ENCODE data around the gene SMPX.

Gene SMPX

GRCh38 chrX:21738210-21738949 is 19.5 kb downstream of the SMPX start:
- Histone ChIP-seq H3K9me3 (replicated peaks in 1 of 2; ENCODE audit: control insufficient read depth in 2 of 2, insufficient read depth in 1 of 2, low read depth in 1 of 2, low read length in 2 of 2) (no peaks in the 10 kb centered on the region), H3K4me1 (ENCODE audit: control insufficient read depth in 2 of 2, insufficient read depth in 1 of 2, low read depth in 1 of 2, low read length in 2 of 2) (peaks cover 0 to 12% of the 10 kb centered on the region in 2 donors), H3K9ac (ENCODE audit: low read depth, low read length, poor library complexity) (no peak overlapping the region), H2AK5ac (ENCODE audit: low read depth, low read length) (no peak overlapping the region), H3K14ac (ENCODE audit: low read length) (no peak overlapping the region), H3K4ac (ENCODE audit: low read length) (no peak overlapping the region), H3K27ac (replicated peaks; ENCODE audit: low read length) (no peak overlapping the region), H3K27me3 (ENCODE audit: control insufficient read depth in 3 of 3, insufficient read depth in 3 of 3, low read depth in 1 of 3, low read length in 3 of 3) (no peaks in the 10 kb centered on the region), H2BK15ac (ENCODE audit: low read length) (no peak overlapping the region), H3K36me3 (replicated peaks in 1 of 2; ENCODE audit: control insufficient read depth in 2 of 2, insufficient read depth in 2 of 2, low read length in 2 of 2) (no peaks in the 10 kb centered on the region), H2BK120ac (ENCODE audit: low read depth, low read length) (no peak overlapping the region), H2BK5ac (ENCODE audit: low read length) (no peak overlapping the region), H3K23ac (ENCODE audit: low read depth, low read length, poor library complexity) (no peak overlapping the region), H2BK12ac (ENCODE audit: low read length) (no peak overlapping the region), H3K4me3 (ENCODE audit: low read length in 2 of 2) (no peak overlapping the region), H4K8ac (ENCODE audit: low read depth, low read length) (no peak overlapping the region), H3K79me1 (ENCODE audit: low read depth, low read length) (no peaks in the 10 kb centered on the region), H2AFZ (ENCODE audit: low read length) (peak overlapping the region; percentile 54), H3K4me2 (ENCODE audit: insufficient read depth, low read length, poor library complexity, severe bottlenecking) (no peak overlapping the region), H3K18ac (ENCODE audit: low read length) (no peak overlapping the region), H4K91ac (ENCODE audit: low read depth, low read length, poor library complexity) (no peak overlapping the region)
- peak; percentile 18 for DNase-seq (ENCODE audit: low spot score)
- no CpG with 5 or more reads among the region's 15 CpGs for WGBS, 2 donors (ENCODE audit: extremely low coverage in 2 of 2, insufficient read length in 2 of 2, insufficient replicate concordance in 1 of 2)

DNA sequence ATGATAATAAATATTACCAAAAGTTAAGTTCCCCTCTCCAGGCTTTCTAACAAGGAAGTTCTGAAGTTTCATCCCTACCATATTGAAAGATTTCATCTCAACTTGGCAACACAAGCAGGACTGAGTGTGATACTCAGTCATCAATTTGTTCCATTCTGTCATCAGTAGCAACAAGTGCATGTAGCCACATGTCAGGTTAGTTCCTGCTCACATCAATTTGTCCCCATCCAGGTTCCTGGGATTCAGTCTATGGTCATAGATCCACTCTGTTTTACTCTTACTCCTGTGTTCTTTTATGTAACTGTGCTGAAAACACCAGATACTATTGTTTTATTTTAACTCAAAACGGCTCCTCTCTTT is 22.2 kb downstream of the SMPX start:
- WGBS, 2 donors (ENCODE audit: extremely low coverage in 2 of 2, insufficient read length in 2 of 2, insufficient replicate concordance in 1 of 2), result no CpG with 5 or more reads among the region's 1 CpG
- no peak overlapping the region for H3K4ac ChIP-seq (ENCODE audit: low read length)
- no peaks in the 10 kb centered on the region for H3K27me3 ChIP-seq (ENCODE audit: control insufficient read depth in 3 of 3, insufficient read depth in 3 of 3, low read depth in 1 of 3, low read length in 3 of 3)
- no peak overlapping the region for H2AFZ ChIP-seq (ENCODE audit: low read length)
- H3K4me3 ChIP-seq (ENCODE audit: low read length in 2 of 2), result no peak overlapping the region
- H3K9me3 ChIP-seq (replicated peaks in 1 of 2; ENCODE audit: control insufficient read depth in 2 of 2, insufficient read depth in 1 of 2, low read depth in 1 of 2, low read length in 2 of 2), result no peaks in the 10 kb centered on the region
- H2BK5ac ChIP-seq (ENCODE audit: low read length), result no peak overlapping the region
- no peak overlapping the region for H3K27ac ChIP-seq (replicated peaks; ENCODE audit: low read length)
- H4K91ac ChIP-seq (ENCODE audit: low read depth, low read length, poor library complexity), result no peak overlapping the region
- H3K14ac ChIP-seq (ENCODE audit: low read length), result no peak overlapping the region
- DNase-seq (ENCODE audit: low spot score), result no peak
- no peak overlapping the region for H3K18ac ChIP-seq (ENCODE audit: low read length)
- H2BK120ac ChIP-seq (ENCODE audit: low read depth, low read length), result no peak overlapping the region
- no peak overlapping the region for H2AK5ac ChIP-seq (ENCODE audit: low read depth, low read length)
- H3K4me1 ChIP-seq (ENCODE audit: control insufficient read depth in 2 of 2, insufficient read depth in 1 of 2, low read depth in 1 of 2, low read length in 2 of 2), result peaks cover 0 to 10% of the 10 kb centered on the region in 2 donors
- H3K36me3 ChIP-seq (replicated peaks in 1 of 2; ENCODE audit: control insufficient read depth in 2 of 2, insufficient read depth in 2 of 2, low read length in 2 of 2), result no peaks in the 10 kb centered on the region
- H3K4me2 ChIP-seq (ENCODE audit: insufficient read depth, low read length, poor library complexity, severe bottlenecking), result no peak overlapping the region
- H4K8ac ChIP-seq (ENCODE audit: low read depth, low read length), result no peak overlapping the region
- H3K79me1 ChIP-seq (ENCODE audit: low read depth, low read length), result no peaks in the 10 kb centered on the region
- no peak overlapping the region for H2BK15ac ChIP-seq (ENCODE audit: low read length)
- H3K23ac ChIP-seq (ENCODE audit: low read depth, low read length, poor library complexity), result no peak overlapping the region
- no peak overlapping the region for H3K9ac ChIP-seq (ENCODE audit: low read depth, low read length, poor library complexity)
- H2BK12ac ChIP-seq (ENCODE audit: low read length), result no peak overlapping the region

DNA sequence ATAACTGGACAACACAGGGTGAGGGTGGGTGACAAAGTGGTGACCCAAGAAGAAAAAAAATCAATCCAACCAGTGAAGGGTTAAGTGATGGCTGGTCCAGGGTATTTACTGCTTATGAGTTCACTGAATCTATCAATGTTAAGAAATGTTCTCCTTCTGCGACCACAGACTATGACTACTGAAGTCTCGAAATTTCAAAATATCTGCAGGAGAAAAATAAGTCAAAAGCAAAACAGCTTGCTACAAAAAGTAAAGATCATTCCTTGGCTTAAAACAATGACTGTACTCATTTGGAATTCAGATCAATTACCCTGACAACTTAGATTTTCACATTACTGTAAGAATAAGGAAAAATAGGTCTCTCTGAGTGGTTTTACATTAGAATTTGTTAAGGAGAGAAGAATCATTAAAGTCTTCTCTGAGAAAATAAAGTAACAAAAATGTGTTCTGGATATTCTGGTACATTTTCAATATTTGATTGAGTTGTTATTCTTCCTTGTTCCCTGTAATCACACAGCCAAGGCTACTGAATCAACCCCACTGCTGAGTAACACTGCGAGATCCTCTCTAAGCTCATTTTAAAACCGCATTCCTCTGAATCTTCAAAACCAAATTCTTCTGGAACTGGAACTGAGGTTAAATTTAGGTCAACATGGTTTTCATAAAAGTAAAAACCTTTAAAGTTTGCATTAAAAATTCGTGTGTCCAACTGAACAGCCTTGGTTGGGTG is 22.7 kb downstream of the SMPX start:
- Histone ChIP-seq H2AK5ac (ENCODE audit: low read depth, low read length) (no peak overlapping the region), H4K91ac (ENCODE audit: low read depth, low read length, poor library complexity) (no peak overlapping the region), H2BK120ac (ENCODE audit: low read depth, low read length) (no peak overlapping the region), H3K4me1 (ENCODE audit: control insufficient read depth in 2 of 2, insufficient read depth in 1 of 2, low read depth in 1 of 2, low read length in 2 of 2) (peaks cover 0 to 4% of the 10 kb centered on the region in 2 donors), H3K4me3 (ENCODE audit: low read length in 2 of 2) (no peak overlapping the region), H3K36me3 (replicated peaks in 1 of 2; ENCODE audit: control insufficient read depth in 2 of 2, insufficient read depth in 2 of 2, low read length in 2 of 2) (no peaks in the 10 kb centered on the region), H2BK15ac (ENCODE audit: low read length) (no peak overlapping the region), H2BK12ac (ENCODE audit: low read length) (no peak overlapping the region), H3K4me2 (ENCODE audit: insufficient read depth, low read length, poor library complexity, severe bottlenecking) (no peak overlapping the region), H3K79me1 (ENCODE audit: low read depth, low read length) (no peaks in the 10 kb centered on the region), H3K18ac (ENCODE audit: low read length) (no peak overlapping the region), H4K8ac (ENCODE audit: low read depth, low read length) (no peak overlapping the region), H3K27me3 (ENCODE audit: control insufficient read depth in 3 of 3, insufficient read depth in 3 of 3, low read depth in 1 of 3, low read length in 3 of 3) (no peaks in the 10 kb centered on the region), H3K9ac (ENCODE audit: low read depth, low read length, poor library complexity) (no peak overlapping the region), H3K14ac (ENCODE audit: low read length) (no peak overlapping the region), H3K23ac (ENCODE audit: low read depth, low read length, poor library complexity) (no peak overlapping the region), H3K27ac (replicated peaks; ENCODE audit: low read length) (no peak overlapping the region), H2BK5ac (ENCODE audit: low read length) (no peak overlapping the region), H3K4ac (ENCODE audit: low read length) (no peak overlapping the region), H3K9me3 (replicated peaks in 1 of 2; ENCODE audit: control insufficient read depth in 2 of 2, insufficient read depth in 1 of 2, low read depth in 1 of 2, low read length in 2 of 2) (no peaks in the 10 kb centered on the region), H2AFZ (ENCODE audit: low read length) (no peak overlapping the region)
- DNase-seq (ENCODE audit: low spot score), result no peak
- WGBS, 2 donors (ENCODE audit: extremely low coverage in 2 of 2, insufficient read length in 2 of 2, insufficient replicate concordance in 1 of 2), result no CpG with 5 or more reads among the region's 5 CpGs

- Histone ChIP-seq H3K4me2 (ENCODE audit: insufficient read depth, low read length, poor library complexity, severe bottlenecking) (no peak overlapping the region), H2BK15ac (ENCODE audit: low read length) (no peak overlapping the region), H3K4ac (ENCODE audit: low read length) (no peak overlapping the region), H3K9me3 (replicated peaks in 1 of 2; ENCODE audit: control insufficient read depth in 2 of 2, insufficient read depth in 1 of 2, low read depth in 1 of 2, low read length in 2 of 2) (no peaks in the 10 kb centered on the region), H3K27me3 (ENCODE audit: control insufficient read depth in 3 of 3, insufficient read depth in 3 of 3, low read depth in 1 of 3, low read length in 3 of 3) (no peaks in the 10 kb centered on the region), H3K23ac (ENCODE audit: low read depth, low read length, poor library complexity) (no peak overlapping the region), H3K9ac (ENCODE audit: low read depth, low read length, poor library complexity) (no peak overlapping the region), H3K4me3 (ENCODE audit: low read length in 2 of 2) (no peak overlapping the region), H3K79me1 (ENCODE audit: low read depth, low read length) (no peaks in the 10 kb centered on the region), H3K36me3 (replicated peaks in 1 of 2; ENCODE audit: control insufficient read depth in 2 of 2, insufficient read depth in 2 of 2, low read length in 2 of 2) (no peaks in the 10 kb centered on the region), H2BK12ac (ENCODE audit: low read length) (no peak overlapping the region), H4K8ac (ENCODE audit: low read depth, low read length) (no peak overlapping the region), H2BK5ac (ENCODE audit: low read length) (no peak overlapping the region), H3K4me1 (ENCODE audit: control insufficient read depth in 2 of 2, insufficient read depth in 1 of 2, low read depth in 1 of 2, low read length in 2 of 2) (peaks cover 0 to 3% of the 10 kb centered on the region in 2 donors), H3K14ac (ENCODE audit: low read length) (no peak overlapping the region), H4K91ac (ENCODE audit: low read depth, low read length, poor library complexity) (no peak overlapping the region), H2AK5ac (ENCODE audit: low read depth, low read length) (no peak overlapping the region), H3K27ac (replicated peaks; ENCODE audit: low read length) (no peak overlapping the region), H2BK120ac (ENCODE audit: low read depth, low read length) (no peak overlapping the region), H2AFZ (ENCODE audit: low read length) (no peak overlapping the region), H3K18ac (ENCODE audit: low read length) (no peak overlapping the region)
- WGBS, 2 donors (ENCODE audit: extremely low coverage in 2 of 2, insufficient read length in 2 of 2, insufficient replicate concordance in 1 of 2), result no CpG with 5 or more reads among the region's 2 CpGs
- DNase-seq (ENCODE audit: low spot score), result no peak
Observed at GRCh38 chrX:21734175-21734574, 23.7 kb downstream of the SMPX start.

Data from neuronal stem cell (in vitro differentiated cells).